Karpas-422 (cell line): ENCODE results near the gene GNG7. TPM values are rescaled to one million over a fixed set of nuclear protein-coding genes. Genes with fewer than 3 reads are reported as not detected.

Source experiments
- DNase-seq: peaks from one replicate; pipeline ENCODE4 v3.0.0-alpha.2; 2015
- H2AFZ ChIP-seq: fragments of 200-600 bp; sonication (generic); 2 replicates; pipeline ENCODE4 v1.6.1; 2014; ENCODE audit warnings: antibody characterized with exemption, low read length, mixed read lengths
- H3K27ac ChIP-seq: fragments of 200-600 bp; sonication (generic); 2 replicates; pipeline ENCODE4 v1.5.1; 2014; ENCODE audit warnings: mild to moderate bottlenecking, low read length, moderate library complexity
- H3K27me3 ChIP-seq: fragments of 200-600 bp; sonication (generic); 2 replicates; pipeline ENCODE4 v1.6.1; 2014; ENCODE audit warnings: low read length, mixed read lengths
- H3K36me3 ChIP-seq: fragments of 200-600 bp; sonication (generic); 2 replicates; pipeline ENCODE4 v1.6.1; 2014; ENCODE audit warnings: low read length, mixed read lengths; ENCODE audit not compliant: insufficient read depth
- H3K4me1 ChIP-seq: fragments of 200-600 bp; sonication (generic); 2 replicates; pipeline ENCODE4 v1.6.1; 2014; ENCODE audit warnings: mild to moderate bottlenecking, low read length, mixed read lengths
- H3K4me2 ChIP-seq: fragments of 200-600 bp; sonication (generic); 2 replicates; pipeline ENCODE4 v1.6.1; 2014; ENCODE audit warnings: low read length, low read depth, mild to moderate bottlenecking; ENCODE audit not compliant: poor library complexity, severe bottlenecking
- H3K4me3 ChIP-seq: fragments of 200-600 bp; sonication (generic); 2 replicates; pipeline ENCODE4 v1.5.1; 2014; ENCODE audit warnings: mild to moderate bottlenecking, antibody characterized with exemption, low read length, mixed read lengths
- H3K79me2 ChIP-seq: fragments of 200-600 bp; sonication (generic); 2 replicates; pipeline ENCODE4 v1.6.1; 2014; ENCODE audit warnings: mild to moderate bottlenecking, low read length, mixed read lengths
- H3K9ac ChIP-seq: fragments of 200-600 bp; sonication (generic); 2 replicates; pipeline ENCODE4 v1.6.0; 2014; ENCODE audit warnings: low read length
- H3K9me2 ChIP-seq: fragments of 200-600 bp; sonication (generic), shearing (Covaris generic); replicated peaks from 2 replicates; pipeline ENCODE4 v1.6.0; 2014; ENCODE audit warnings: mild to moderate bottlenecking, low read length, moderate library complexity; ENCODE audit not compliant: insufficient read depth
- H3K9me3 ChIP-seq: fragments of 300-700, 200-600 bp; sonication (generic); 2 replicates; pipeline ENCODE4 v1.6.1; 2014; ENCODE audit warnings: low read length, mixed read lengths
- H4K20me1 ChIP-seq: fragments of 200-600 bp; sonication (generic); 2 replicates; pipeline ENCODE4 v1.6.1; 2014; ENCODE audit warnings: mild to moderate bottlenecking, antibody characterized with exemption, low read length, low read depth; ENCODE audit not compliant: insufficient read depth
- total RNA-seq: library from RNA; depleted of rRNA; stranded (reverse); fragments of >200 nt; shearing (Covaris generic); gene quantifications from 2 replicates; pipeline ENCODE4 v1.2.3, GENCODE V29; 2014; ENCODE audit warnings: low replicate concordance

GNG7 gene
- total RNA-seq, 1 experiment from 2014 or later: 0.19 TPM

- no peak overlapping the region for H3K4me2 ChIP-seq
- H3K79me2 ChIP-seq: no peaks in the 10 kb centered on the region
- H2AFZ ChIP-seq: no peak overlapping the region
- H3K9ac ChIP-seq: no peak overlapping the region
- H4K20me1 ChIP-seq: no peaks in the 10 kb centered on the region
- no peaks in the 10 kb centered on the region for H3K27me3 ChIP-seq
- no peaks in the 10 kb centered on the region for H3K36me3 ChIP-seq
- no peak for DNase-seq
- no peaks in the 10 kb centered on the region for H3K9me3 ChIP-seq
- H3K4me1 ChIP-seq: no peaks in the 10 kb centered on the region
- no peak overlapping the region for H3K27ac ChIP-seq
- no peak overlapping the region for H3K4me3 ChIP-seq
- no peaks in the 10 kb centered on the region for H3K9me2 ChIP-seq
These were observed 111.7 kb downstream of the GNG7 start for GRCh38 chr19:2590630-2591399.

DNA sequence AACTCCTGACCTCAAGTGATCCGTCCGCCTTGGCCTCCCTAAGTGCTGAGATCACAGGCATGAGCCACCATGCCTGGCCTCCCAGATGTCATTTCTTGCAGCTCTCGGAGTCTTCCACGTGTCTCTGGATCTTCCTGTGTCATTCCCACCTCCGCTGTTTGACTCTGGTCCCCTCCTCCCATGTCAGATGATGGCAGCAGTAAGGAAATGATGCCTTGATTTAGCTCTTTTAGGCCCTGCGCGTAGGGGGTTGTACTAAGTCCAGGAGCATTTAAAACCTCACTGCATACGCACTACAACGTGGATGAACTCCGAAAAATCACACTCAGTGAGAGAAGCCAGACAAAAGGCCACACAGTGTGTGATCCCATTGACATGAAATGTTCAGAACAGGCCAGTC is 113.1 kb downstream of the GNG7 start:
- Histone ChIP-seq H3K27ac (no peak overlapping the region), H3K4me3 (no peak overlapping the region), H4K20me1 (no peaks in the 10 kb centered on the region), H3K9me3 (no peaks in the 10 kb centered on the region), H2AFZ (no peak overlapping the region), H3K36me3 (no peaks in the 10 kb centered on the region), H3K9me2 (no peaks in the 10 kb centered on the region), H3K4me2 (no peak overlapping the region), H3K9ac (no peak overlapping the region), H3K79me2 (no peaks in the 10 kb centered on the region), H3K4me1 (no peaks in the 10 kb centered on the region), H3K27me3 (no peaks in the 10 kb centered on the region)
- DNase-seq: no peak

GRCh38 chr19:2588081-2588777 is 114.3 kb downstream of the GNG7 start:
- Histone ChIP-seq H3K79me2 (no peaks in the 10 kb centered on the region), H3K27me3 (no peaks in the 10 kb centered on the region), H3K9me3 (no peaks in the 10 kb centered on the region), H2AFZ (no peak overlapping the region), H3K4me1 (no peaks in the 10 kb centered on the region), H3K36me3 (no peaks in the 10 kb centered on the region), H4K20me1 (no peaks in the 10 kb centered on the region), H3K4me3 (no peak overlapping the region), H3K4me2 (no peak overlapping the region), H3K27ac (no peak overlapping the region), H3K9ac (no peak overlapping the region), H3K9me2 (no peaks in the 10 kb centered on the region)
- no peak for DNase-seq

- Histone ChIP-seq H4K20me1 (no peaks in the 10 kb centered on the region), H3K79me2 (no peaks in the 10 kb centered on the region), H3K4me2 (no peak overlapping the region), H3K27me3 (no peaks in the 10 kb centered on the region), H3K4me3 (no peak overlapping the region), H3K9ac (no peak overlapping the region), H3K9me2 (no peaks in the 10 kb centered on the region), H3K27ac (no peak overlapping the region), H2AFZ (no peak overlapping the region), H3K9me3 (no peaks in the 10 kb centered on the region), H3K36me3 (no peaks in the 10 kb centered on the region), H3K4me1 (no peaks in the 10 kb centered on the region)
- DNase-seq: no peak
These were observed 115.3 kb downstream of the GNG7 start for GRCh38 chr19:2587001-2587719.

DNA sequence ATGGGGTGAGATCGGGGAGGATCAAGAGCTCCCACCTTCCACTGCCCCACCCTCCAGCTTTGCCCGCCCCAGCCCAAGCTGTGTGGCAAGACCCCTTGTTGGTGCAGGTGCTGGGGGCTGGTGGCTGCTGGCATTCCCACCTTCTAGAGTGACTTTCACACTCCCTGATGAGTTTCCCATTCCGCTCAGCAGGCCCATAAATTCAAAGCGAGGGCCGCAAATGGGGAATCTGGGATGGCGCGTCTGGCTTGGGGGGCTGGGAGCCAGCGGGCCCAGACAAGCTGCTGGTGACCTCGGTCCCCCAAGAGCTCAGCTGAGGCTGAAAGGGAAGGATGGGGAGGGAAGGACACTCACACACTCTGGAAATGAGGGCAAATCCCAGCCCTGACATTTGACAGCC is 116.3 kb downstream of the GNG7 start:
- no peaks in the 10 kb centered on the region for H3K27me3 ChIP-seq
- H3K9me3 ChIP-seq: no peaks in the 10 kb centered on the region
- H3K4me3 ChIP-seq: no peak overlapping the region
- DNase-seq: no peak
- no peaks in the 10 kb centered on the region for H3K36me3 ChIP-seq
- no peak overlapping the region for H3K27ac ChIP-seq
- H3K9ac ChIP-seq: no peak overlapping the region
- H4K20me1 ChIP-seq: no peaks in the 10 kb centered on the region
- H3K79me2 ChIP-seq: no peaks in the 10 kb centered on the region
- no peak overlapping the region for H3K4me2 ChIP-seq
- H2AFZ ChIP-seq: no peak overlapping the region
- H3K4me1 ChIP-seq: no peaks in the 10 kb centered on the region
- H3K9me2 ChIP-seq: no peaks in the 10 kb centered on the region

- H3K9me3 ChIP-seq: no peaks in the 10 kb centered on the region
- no peak overlapping the region for H2AFZ ChIP-seq
- H3K4me2 ChIP-seq: no peak overlapping the region
- no peak overlapping the region for H3K27ac ChIP-seq
- H3K4me3 ChIP-seq: no peak overlapping the region
- no peaks in the 10 kb centered on the region for H4K20me1 ChIP-seq
- H3K79me2 ChIP-seq: no peaks in the 10 kb centered on the region
- H3K4me1 ChIP-seq: no peaks in the 10 kb centered on the region
- H3K36me3 ChIP-seq: no peaks in the 10 kb centered on the region
- no peak for DNase-seq
- no peaks in the 10 kb centered on the region for H3K9me2 ChIP-seq
- no peak overlapping the region for H3K9ac ChIP-seq
- H3K27me3 ChIP-seq: no peaks in the 10 kb centered on the region
These were observed 118.5 kb downstream of the GNG7 start for GRCh38 chr19:2584002-2584401.

DNA sequence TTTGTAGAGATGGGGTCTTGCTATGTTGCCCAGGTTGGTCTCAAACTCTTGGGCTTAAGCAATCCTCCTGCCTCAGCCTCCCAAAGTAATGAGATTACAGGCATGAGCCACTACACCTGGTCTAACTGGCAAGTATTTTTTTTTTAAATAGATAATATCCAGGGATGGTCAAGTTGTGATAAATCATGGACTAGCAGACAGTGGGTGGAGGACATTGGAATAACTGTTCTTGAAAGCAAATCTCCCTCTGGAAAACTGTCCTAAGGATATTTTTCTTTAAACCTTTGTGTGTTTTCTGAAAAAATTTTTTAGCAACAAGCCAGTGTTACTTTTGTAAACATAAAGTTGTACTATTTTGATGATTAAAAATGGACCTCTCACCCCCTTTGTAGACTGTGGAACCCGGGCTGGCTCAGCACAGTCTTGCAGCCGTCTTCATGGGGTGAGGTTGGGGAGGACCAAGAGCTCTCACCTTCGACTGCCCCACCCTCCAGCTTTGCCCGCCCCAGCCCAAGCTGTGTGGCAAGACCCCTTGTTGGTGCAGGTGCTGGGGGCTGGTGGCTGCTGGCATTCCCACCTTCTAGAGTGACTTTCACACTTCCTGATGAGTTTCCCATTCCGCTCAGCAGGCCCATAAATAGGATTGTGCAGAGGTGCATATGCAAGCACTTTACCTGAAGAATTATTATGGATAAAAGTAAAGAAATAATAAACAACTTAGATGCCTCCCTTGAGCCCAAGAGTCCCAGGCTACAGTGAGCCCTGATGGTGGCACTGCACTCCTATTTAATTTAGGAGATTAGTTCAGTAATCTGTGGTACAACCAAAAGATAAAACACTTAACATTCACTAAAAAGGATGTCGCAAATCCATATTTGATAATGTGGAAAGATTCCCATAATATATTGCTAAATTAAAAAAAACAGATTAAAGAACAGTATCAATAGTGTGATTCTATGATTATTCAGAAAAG is 119.2 kb downstream of the GNG7 start:
- no peaks in the 10 kb centered on the region for H4K20me1 ChIP-seq
- H3K4me2 ChIP-seq: no peak overlapping the region
- H3K9me3 ChIP-seq: no peaks in the 10 kb centered on the region
- no peak for DNase-seq
- H3K9ac ChIP-seq: no peak overlapping the region
- H3K4me3 ChIP-seq: no peak overlapping the region
- no peaks in the 10 kb centered on the region for H3K4me1 ChIP-seq
- H3K27ac ChIP-seq: no peak overlapping the region
- no peaks in the 10 kb centered on the region for H3K36me3 ChIP-seq
- no peaks in the 10 kb centered on the region for H3K9me2 ChIP-seq
- no peaks in the 10 kb centered on the region for H3K27me3 ChIP-seq
- H3K79me2 ChIP-seq: no peaks in the 10 kb centered on the region
- no peak overlapping the region for H2AFZ ChIP-seq
